ENCODE data around the gene RARB. TPM values are rescaled to one million over a fixed set of nuclear protein-coding genes. Genes with fewer than 3 reads are reported as not detected.
A peak's percentile ranks its signal among the peaks of the same experiment; 100 is the strongest.

RARB gene
- total RNA-seq, 2 experiments from 2014 or later, result not detected

DNA sequence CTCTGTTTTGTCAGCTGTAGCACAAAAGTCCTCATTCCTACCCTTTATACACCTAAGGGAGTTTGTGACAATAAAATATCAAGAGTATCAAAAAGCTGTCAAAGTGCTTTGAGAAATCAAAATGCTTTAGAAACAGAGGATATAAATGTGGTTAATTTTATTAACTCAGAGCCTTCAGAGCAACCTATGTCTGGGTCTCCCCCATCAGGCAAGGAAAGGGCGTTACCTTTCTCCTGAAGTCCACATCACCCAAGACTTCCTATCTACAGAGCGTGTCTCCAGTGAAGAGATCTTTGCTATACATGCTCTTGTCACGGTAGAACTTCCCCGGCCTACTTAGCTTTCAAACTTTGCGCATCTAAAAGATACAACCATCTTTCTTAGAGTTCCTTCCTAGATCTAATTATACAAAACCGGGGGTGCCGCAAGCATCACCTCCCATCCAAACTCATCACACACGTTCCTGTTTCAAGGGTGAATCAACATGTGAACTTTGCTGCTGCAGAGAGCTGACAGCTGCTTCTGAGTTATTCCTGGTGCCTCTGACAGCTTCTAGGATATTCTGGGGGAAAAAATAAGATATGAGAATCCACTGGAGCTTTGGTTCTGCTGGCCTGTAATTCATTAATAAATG lies 93.0 kb downstream of the RARB start:
- Mint-ChIP-seq H3K27me3 (peaks cover 2% of the 10 kb centered on the region), H3K36me3 (ENCODE audit: low read depth) (no peaks in the 10 kb centered on the region), H3K9me3 (no peaks in the 10 kb centered on the region), H3K27ac (no peak overlapping the region), H3K4me1 (no peaks in the 10 kb centered on the region), H3K4me3 (no peak overlapping the region)
- ChIA-PET POLR2A (no interaction called here), CTCF (no interaction called here)
- no peak for DNase-seq

DNA sequence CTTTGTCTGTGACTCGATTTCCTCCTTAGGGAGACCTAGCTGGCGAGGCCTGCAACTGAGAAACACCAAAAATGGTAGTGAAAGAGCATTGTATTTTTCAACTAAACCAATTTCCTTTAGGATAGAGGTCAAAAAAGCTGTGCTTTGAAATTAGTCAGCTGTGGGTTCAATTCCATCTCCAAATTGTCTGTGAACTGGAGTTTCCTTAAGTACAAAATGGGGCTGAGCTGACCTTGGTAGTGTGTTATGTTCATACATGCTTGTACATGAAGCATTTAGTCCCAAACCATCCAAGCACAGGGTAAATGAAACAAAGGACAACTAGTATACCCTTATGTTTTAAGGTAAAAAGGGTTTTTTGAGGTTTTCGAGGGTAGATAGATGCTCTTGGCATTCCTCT lies 99.3 kb downstream of the RARB start:
- H3K27me3 Mint-ChIP-seq, result peaks cover 2% of the 10 kb centered on the region
- ChIA-PET CTCF (no interaction called here), POLR2A (no interaction called here)

DNA sequence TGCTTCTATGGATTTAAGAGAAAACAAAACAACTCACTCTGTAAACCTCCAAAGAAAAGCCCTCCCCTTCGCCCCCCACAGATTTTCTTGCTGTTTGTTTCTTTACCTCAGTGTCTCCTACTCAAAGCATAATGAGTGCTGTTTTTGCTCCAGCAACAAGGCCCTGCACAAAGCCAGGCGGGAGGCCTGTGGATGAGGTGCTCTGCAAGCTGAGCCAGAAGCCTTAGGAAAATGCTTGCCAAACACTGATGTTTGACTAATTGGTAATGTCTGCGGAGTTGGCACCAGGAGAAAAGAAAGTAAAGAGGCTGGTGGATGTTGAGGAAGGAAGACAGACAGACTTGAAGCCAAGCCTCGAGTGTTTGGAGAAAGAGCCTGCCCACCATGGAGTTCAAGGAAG lies 99.7 kb downstream of the RARB start:
- no peak for DNase-seq
- no peaks in the 10 kb centered on the region for H3K4me1 Mint-ChIP-seq
- H3K27me3 Mint-ChIP-seq, result peaks cover 2% of the 10 kb centered on the region
- no peak overlapping the region for H3K4me3 Mint-ChIP-seq
- CTCF ChIA-PET, result no interaction called here
- peaks cover 4% of the 10 kb centered on the region for H3K9me3 Mint-ChIP-seq
- POLR2A ChIA-PET, result no interaction called here
- H3K36me3 Mint-ChIP-seq (ENCODE audit: low read depth), result no peaks in the 10 kb centered on the region
- H3K27ac Mint-ChIP-seq, result no peak overlapping the region

More for the DNA sequence above, 99.3 kb downstream of the RARB start:
- Mint-ChIP-seq H3K4me1 (no peaks in the 10 kb centered on the region), H3K36me3 (ENCODE audit: low read depth) (no peaks in the 10 kb centered on the region), H3K27ac (no peak overlapping the region), H3K9me3 (peaks cover 3% of the 10 kb centered on the region), H3K4me3 (no peak overlapping the region)
- DNase-seq, result no peak

DNA sequence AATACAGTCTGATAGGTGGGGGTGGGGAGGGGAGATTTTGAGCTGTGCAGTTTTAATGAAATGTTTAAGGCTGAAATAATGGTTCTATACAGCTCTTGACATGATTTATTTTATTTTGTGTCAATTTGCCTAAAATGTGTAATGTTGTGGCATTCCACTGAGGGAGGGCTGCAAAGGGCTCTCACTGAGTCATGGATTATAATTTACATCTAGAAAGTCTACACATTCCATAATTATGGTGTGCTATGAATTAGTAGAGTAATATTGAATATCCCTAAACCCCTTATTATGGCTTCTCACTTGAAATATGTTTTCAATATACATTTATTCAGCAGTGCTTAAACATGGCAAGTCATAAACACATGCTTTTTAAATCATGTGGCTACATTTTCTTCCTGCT lies 103.9 kb downstream of the RARB start:
- Mint-ChIP-seq H3K27ac (no peak overlapping the region), H3K27me3 (peaks cover 2% of the 10 kb centered on the region), H3K4me1 (no peaks in the 10 kb centered on the region), H3K36me3 (ENCODE audit: low read depth) (no peaks in the 10 kb centered on the region), H3K9me3 (peaks cover 4% of the 10 kb centered on the region), H3K4me3 (no peak overlapping the region)
- DNase-seq, result no peak
- POLR2A ChIA-PET, result no interaction called here
- CTCF ChIA-PET, result interaction anchor here (0.7 to 2.1 kb wide), 5 partner anchors 10 to 322 kb away, joined by 3 to 6 read pairs (median 3); no protein-coding TSS in a partner anchor

DNA sequence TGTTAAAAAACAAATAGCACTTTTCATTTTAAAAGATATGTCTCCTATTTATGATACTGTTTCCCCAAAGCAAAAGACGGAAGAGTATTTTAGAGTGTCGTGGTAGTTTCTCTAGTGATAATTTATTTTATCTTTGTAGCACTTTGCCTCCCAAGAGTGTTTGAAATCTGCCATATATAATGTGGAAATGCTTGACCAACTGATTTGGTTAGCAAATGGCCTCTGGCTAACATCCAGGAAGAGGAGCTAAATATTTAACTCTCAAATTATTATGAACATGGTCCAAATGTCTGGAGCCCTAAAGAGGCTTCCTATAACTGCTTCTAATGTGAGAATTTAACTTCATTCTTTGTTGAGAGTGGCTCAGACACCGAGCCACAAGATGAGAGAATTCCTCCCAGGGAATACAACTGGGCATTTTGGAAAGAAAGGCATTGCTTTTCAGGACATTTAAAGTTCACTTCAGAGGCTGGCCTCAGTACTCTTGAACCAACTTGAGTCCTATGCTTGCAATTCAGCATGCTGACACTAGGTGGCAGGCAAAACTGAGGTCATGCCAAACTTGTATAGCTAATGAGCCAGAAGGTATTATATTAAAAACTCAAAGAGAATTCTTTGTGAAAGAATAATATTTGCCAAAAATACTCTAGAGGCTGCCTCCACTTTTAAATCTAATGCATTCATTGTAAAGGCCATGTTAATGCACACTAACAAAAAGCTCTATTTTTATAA lies 104.5 kb downstream of the RARB start:
- DNase-seq, result peak; percentile 34
- Mint-ChIP-seq H3K36me3 (ENCODE audit: low read depth) (no peaks in the 10 kb centered on the region), H3K27ac (no peak overlapping the region), H3K4me3 (no peak overlapping the region), H3K27me3 (peaks cover 2% of the 10 kb centered on the region), H3K4me1 (no peaks in the 10 kb centered on the region), H3K9me3 (peaks cover 4% of the 10 kb centered on the region)
- ChIA-PET CTCF (interaction anchor here (1.4 to 2.1 kb wide), 2 partner anchors 52 to 62 kb away, joined by 3 to 6 read pairs; no protein-coding TSS in a partner anchor), POLR2A (no interaction called here)

DNA sequence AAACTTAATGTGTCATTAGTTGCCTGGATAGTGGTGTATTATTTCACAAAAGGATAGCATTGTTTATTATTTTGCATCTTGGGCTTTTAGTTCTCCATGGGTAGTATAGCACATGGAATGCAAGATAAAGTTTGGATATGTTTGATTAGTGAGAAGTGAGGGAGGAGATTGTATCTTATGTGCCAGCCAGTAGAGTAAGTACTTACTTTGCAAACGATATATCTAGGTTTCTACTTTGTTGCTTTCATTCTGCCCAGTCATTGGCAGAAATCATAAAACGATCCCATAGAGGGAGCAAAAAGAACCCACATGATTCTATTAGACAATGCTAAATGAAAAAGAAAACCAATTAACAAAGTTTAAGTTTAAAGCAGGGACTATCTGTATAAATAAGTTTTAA lies 105.3 kb downstream of the RARB start:
- DNase-seq, result no peak
- ChIA-PET CTCF (interaction anchor here (1.4 to 2.1 kb wide), 2 partner anchors 53 to 61 kb away, joined by 3 to 6 read pairs; no protein-coding TSS in a partner anchor), POLR2A (no interaction called here)
- Mint-ChIP-seq H3K4me3 (no peak overlapping the region), H3K36me3 (ENCODE audit: low read depth) (no peaks in the 10 kb centered on the region), H3K27me3 (peaks cover 2% of the 10 kb centered on the region), H3K9me3 (peaks cover 4% of the 10 kb centered on the region), H3K4me1 (no peaks in the 10 kb centered on the region), H3K27ac (no peak overlapping the region)

DNA sequence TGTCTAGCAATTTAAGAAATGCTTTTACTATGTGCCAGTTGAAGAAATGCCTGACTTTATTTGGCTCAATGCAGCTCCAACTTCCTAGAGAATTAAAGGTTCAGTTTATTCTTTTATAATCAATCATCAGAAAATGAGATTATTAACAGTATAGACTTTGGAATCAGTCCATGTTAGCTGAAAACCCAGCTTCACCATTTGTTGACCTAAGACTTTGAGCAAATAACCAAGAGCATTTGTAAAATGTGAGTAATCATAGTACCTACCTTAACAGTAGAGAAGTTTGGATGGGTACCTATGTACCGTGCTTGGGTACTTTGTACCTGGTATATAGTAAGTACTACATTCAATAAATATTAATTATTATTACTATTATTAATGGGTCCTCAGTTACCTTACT lies 105.9 kb downstream of the RARB start:
- Mint-ChIP-seq H3K9me3 (peaks cover 4% of the 10 kb centered on the region), H3K4me1 (no peaks in the 10 kb centered on the region), H3K36me3 (ENCODE audit: low read depth) (no peaks in the 10 kb centered on the region), H3K27me3 (peaks cover 2% of the 10 kb centered on the region), H3K4me3 (no peak overlapping the region), H3K27ac (no peak overlapping the region)
- ChIA-PET POLR2A (no interaction called here), CTCF (no interaction called here)
- no peak for DNase-seq

DNA sequence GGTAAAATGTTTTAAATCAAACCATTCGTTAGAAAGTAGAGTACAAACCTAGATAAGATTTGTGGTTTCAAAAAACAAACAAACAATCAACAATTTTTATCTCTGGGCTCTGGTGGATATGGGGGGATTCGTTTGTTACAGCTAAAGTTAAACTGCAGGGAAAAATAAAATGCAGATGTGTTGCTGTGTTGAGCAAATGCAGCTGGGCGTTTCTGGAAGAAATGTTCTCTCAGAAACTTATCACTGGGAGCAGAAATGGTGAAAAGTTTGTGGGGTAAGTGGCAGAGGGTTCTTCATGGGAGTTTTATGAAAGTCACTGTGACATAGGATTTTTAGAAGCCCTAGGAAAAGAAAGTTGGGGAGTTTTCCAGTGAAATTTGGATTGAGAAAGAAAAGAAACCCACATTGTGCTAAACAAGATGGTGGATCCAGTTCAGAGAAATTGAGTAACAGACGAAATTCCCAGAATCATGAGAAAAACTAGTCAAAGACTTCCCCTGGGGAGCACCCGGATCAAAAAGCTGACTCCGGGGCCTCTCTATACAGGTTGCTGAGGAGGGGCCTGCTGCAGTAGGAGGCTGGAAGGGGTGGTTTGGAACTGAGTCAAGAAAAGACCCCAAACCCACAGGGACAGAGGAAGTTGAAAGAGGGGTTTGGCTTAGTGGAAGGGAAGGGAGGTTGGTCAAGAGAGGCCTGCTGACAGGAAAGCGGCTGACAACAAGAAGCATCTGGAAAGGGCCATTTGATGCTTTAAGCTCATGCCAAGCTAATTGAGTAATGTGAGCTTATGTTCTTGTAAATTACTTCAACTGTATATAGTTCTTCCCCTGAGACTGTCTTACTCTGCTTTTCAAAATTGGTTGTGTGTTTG lies 108.7 kb downstream of the RARB start:
- ChIA-PET POLR2A (no interaction called here), CTCF (no interaction called here)
- Mint-ChIP-seq H3K4me1 (no peaks in the 10 kb centered on the region), H3K36me3 (ENCODE audit: low read depth) (no peaks in the 10 kb centered on the region), H3K9me3 (peaks cover 4% of the 10 kb centered on the region), H3K4me3 (no peak overlapping the region), H3K27ac (no peak overlapping the region), H3K27me3 (peaks cover 2% of the 10 kb centered on the region)
- no peak for DNase-seq

DNA sequence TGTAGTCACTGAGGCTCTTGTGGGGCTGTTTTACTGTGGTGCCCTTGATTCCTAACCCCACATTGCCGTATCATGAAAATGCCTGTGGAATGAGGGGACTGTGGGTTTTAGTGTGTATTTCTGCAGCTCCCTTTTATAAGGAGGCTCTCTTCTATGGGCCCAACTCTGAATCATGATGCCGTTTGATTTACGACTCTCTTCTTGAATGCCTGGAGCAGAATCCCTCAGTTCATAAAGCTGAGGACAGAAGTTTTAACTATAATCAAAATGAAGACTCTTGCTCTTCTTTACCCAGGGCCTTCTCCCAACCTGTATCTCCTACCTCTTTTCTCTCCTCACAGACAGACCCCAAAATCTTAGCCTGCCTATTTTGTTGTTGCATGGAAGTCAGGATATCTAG lies 109.5 kb downstream of the RARB start:
- Mint-ChIP-seq H3K36me3 (ENCODE audit: low read depth) (no peaks in the 10 kb centered on the region), H3K4me3 (no peak overlapping the region), H3K9me3 (no peaks in the 10 kb centered on the region), H3K27me3 (peaks cover 2% of the 10 kb centered on the region), H3K4me1 (no peaks in the 10 kb centered on the region), H3K27ac (no peak overlapping the region)
- CTCF ChIA-PET, result no interaction called here
- POLR2A ChIA-PET, result no interaction called here
- DNase-seq, result no peak

DNA sequence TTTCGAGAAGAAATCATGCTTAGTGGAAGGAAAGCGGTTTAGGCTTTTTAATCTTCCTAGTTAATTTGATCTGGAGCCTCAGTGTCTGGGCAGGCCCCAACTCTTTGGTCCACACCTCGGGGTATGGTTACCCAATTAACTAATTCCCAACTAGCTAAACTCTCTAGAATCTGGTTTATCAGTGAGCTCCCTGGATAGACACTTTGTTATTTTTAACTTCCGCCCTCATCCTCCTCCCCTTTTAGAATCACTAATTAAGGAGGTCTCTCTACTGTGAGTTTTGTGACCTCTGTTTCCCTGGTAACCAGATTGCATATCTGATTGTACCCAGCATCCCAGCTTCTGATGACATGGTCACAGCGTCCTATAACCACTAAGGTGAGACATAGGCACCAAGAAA lies 112.2 kb downstream of the RARB start:
- Mint-ChIP-seq H3K9me3 (no peaks in the 10 kb centered on the region), H3K4me1 (no peaks in the 10 kb centered on the region), H3K4me3 (no peak overlapping the region), H3K36me3 (ENCODE audit: low read depth) (no peaks in the 10 kb centered on the region), H3K27ac (no peak overlapping the region), H3K27me3 (peaks cover 2% of the 10 kb centered on the region)
- ChIA-PET POLR2A (no interaction called here), CTCF (no interaction called here)
- no peak for DNase-seq

DNA sequence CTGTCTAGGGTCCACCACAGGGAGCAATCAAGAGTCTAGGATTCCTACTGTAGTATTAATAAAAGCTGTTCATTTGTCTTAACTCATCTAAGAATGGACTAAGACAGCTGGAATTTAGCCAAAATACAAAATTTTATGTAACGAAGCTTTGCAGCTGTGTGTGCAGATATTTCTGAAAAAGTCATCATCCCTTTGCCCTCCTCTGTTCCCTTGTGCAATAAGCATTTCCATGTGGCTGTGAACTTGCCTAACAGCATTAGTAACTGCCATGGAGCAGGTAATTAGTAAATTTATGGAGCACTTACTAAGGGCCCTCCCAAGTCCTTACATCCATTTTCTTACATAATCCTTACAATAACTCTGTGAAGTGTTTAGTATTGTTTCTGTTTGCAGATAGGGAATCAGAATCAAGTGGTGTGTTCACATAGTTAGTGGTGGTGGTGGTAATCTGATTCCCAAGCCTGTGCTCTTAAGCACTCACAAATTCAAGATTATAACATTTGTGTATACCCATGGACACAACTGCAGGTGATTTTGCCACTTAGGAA lies 114.5 kb downstream of the RARB start:
- Mint-ChIP-seq H3K27ac (no peak overlapping the region), H3K27me3 (no peaks in the 10 kb centered on the region), H3K4me1 (no peaks in the 10 kb centered on the region), H3K36me3 (ENCODE audit: low read depth) (no peaks in the 10 kb centered on the region), H3K4me3 (no peak overlapping the region), H3K9me3 (no peaks in the 10 kb centered on the region)
- ChIA-PET POLR2A (no interaction called here), CTCF (no interaction called here)
- DNase-seq, result no peak

DNA sequence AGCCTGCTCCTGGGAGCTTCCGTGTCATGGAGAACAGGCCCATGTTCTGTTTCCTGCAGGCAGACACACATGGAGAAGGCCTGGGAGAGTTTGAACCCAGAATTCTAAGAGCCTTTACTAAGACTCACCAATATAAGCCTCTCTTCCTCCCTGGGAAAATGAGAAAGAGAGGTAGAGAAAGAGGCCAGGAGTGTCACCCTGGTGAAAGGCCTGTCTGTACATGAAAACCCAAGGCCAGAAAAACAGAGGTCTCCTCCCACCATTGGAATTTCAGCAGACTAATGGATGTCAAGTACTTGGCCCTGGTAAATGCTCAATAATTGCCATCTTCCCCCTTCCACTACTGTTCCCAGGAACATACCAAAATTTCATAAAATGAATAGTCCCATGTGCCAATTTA lies 119.0 kb downstream of the RARB start:
- ChIA-PET CTCF (no interaction called here), POLR2A (no interaction called here)
- H3K4me3 Mint-ChIP-seq, result no peak overlapping the region
- no peak overlapping the region for H3K27ac Mint-ChIP-seq
- H3K4me1 Mint-ChIP-seq, result no peaks in the 10 kb centered on the region
- no peaks in the 10 kb centered on the region for H3K9me3 Mint-ChIP-seq
- no peak for DNase-seq
- no peaks in the 10 kb centered on the region for H3K36me3 Mint-ChIP-seq (ENCODE audit: low read depth)
- H3K27me3 Mint-ChIP-seq, result no peaks in the 10 kb centered on the region

DNA sequence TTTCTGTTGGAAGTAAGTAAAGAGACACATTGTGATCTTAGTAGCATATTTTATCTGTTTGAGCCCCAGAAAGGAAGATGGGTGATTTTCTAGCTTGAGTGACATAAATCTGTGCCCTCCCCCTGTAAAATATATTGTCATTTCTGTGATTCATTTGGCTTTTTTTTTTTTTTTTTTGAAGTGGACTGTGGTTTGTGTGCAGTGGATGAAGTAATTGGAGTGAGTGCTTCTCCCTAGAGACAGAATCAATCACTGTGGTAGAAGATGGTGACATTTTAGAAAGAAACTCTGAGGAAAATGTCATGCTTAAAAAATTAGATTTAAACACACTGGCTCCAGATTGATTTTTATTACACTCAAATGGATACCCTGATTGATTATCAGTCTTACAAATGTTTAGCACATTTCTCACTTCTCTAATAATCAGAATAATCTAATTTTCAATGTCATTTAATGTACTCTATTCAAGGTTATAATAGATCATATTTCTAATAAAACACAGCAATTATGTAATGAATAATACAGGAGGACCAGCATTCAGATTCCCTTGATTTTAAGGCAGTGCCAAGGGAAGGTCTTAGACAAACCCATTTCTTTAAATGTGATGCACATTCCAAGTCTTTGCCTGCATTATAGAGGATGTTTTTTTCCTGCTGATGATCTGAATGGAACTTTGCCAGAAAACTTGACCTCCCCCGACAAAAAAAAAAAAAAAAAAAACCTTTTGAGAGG lies 120.0 kb downstream of the RARB start:
- no peak overlapping the region for H3K4me3 Mint-ChIP-seq
- no peaks in the 10 kb centered on the region for H3K4me1 Mint-ChIP-seq
- no peaks in the 10 kb centered on the region for H3K27me3 Mint-ChIP-seq
- H3K9me3 Mint-ChIP-seq, result no peaks in the 10 kb centered on the region
- ChIA-PET POLR2A (no interaction called here), CTCF (no interaction called here)
- no peak for DNase-seq
- H3K36me3 Mint-ChIP-seq (ENCODE audit: low read depth), result no peaks in the 10 kb centered on the region
- H3K27ac Mint-ChIP-seq, result no peak overlapping the region
